GM12878 (cell line): ENCODE measurements around the gene MACROD2. TPM values are rescaled to one million over a fixed set of nuclear protein-coding genes. Genes with fewer than 3 reads are reported as not detected.

Source experiments
- ATAC-seq: fragments of 200-7000 bp; cut with Tn5 transposase; 3 replicates; pipeline ENCODE4 v1.9.1; 2020; ENCODE audit warnings: mild to moderate bottlenecking, moderate library complexity
- BruUV-seq: library from RNA; stranded (reverse); fragments of 400-500 nt; replicated peaks from 2 replicates; lab custom pipeline; 2021; lab: Mats Ljungman, UMichigan
- CTCF ChIA-PET: fragments of 300-600 bp; sonication (Branson Sonifier 250); formaldehyde crosslinking; extraction: SDS; loops from one replicate; lab custom pipeline; 2021; ENCODE audit warnings: inconsistent platforms; lab: Yijun Ruan, JAX
- POLR2A ChIA-PET: fragments of 350-600 bp; formaldehyde crosslinking; extraction: SDS; loops from one replicate; lab custom pipeline; 2021; ENCODE audit warnings: inconsistent platforms; lab: Charles Lee
- RAD21 ChIA-PET: fragments of 300-600 bp; sonication (Branson Sonifier 250); formaldehyde crosslinking; loops from one replicate; lab custom pipeline; 2023; ENCODE audit warnings: antibody characterized with exemption; ENCODE audit not compliant: unreplicated experiment; lab: Charles Lee
- SMC1A ChIA-PET: fragments of 300-600 bp; sonication (Branson Sonifier 250); formaldehyde crosslinking; loops from one replicate; lab custom pipeline; 2023; ENCODE audit not compliant: unreplicated experiment, uncharacterized antibody; lab: Charles Lee
- DNase-seq: peaks from one replicate; pipeline ENCODE4 v3.0.0-alpha.2; 2011; ENCODE audit warnings: low read depth, low spot score
- FAIRE-seq: peaks from 3 replicates; lab custom pipeline; 2011; peaks lifted over from hg19 to GRCh38; lab: Jason Lieb, UNC
- H2AFZ ChIP-seq: 2 replicates; pipeline ENCODE4 v1.6.0; 2011; ENCODE audit warnings: low read depth, low read length, control low read depth; ENCODE audit not compliant: control insufficient read depth
- H3K27ac ChIP-seq: 2 replicates; pipeline ENCODE4 v1.5.1; 2011; ENCODE audit warnings: control low read depth; ENCODE audit not compliant: control insufficient read depth, insufficient read depth
- H3K27me3 ChIP-seq, 2 experiments: replicated peaks in 1 of 2; 2 replicates each; pipeline versions ENCODE4 v1.6.0 to v1.6.1; 2011; ENCODE audit warnings: low read length in 1 of 2; ENCODE audit not compliant: control insufficient read depth in 2 of 2, insufficient read depth in 2 of 2
- H3K36me3 ChIP-seq, 2 experiments: 2 replicates each; pipeline ENCODE4 v1.5.1; 2011; ENCODE audit warnings: low read length in 1 of 2; ENCODE audit not compliant: control insufficient read depth in 2 of 2, insufficient read depth in 2 of 2
- H3K4me1 ChIP-seq: 2 replicates; pipeline ENCODE4 v1.6.1; 2011; ENCODE audit warnings: mild to moderate bottlenecking, low read length, moderate library complexity, mixed read lengths; ENCODE audit not compliant: control insufficient read depth, insufficient read depth
- H3K4me2 ChIP-seq: 2 replicates; pipeline ENCODE4 v1.6.0; 2011; ENCODE audit warnings: control low read depth; ENCODE audit not compliant: control insufficient read depth, insufficient read depth
- H3K4me3 ChIP-seq: fragments of 200-600 bp; sonication (generic); 2 replicates; pipeline ENCODE4 v1.5.1; 2016
- H3K79me2 ChIP-seq: 2 replicates; pipeline ENCODE4 v1.6.0; 2011; ENCODE audit warnings: low read length; ENCODE audit not compliant: control insufficient read depth, insufficient read depth
- H3K9ac ChIP-seq: 2 replicates; pipeline ENCODE4 v1.8.0; 2011; ENCODE audit warnings: low read length, control low read depth, mixed read lengths; ENCODE audit not compliant: control insufficient read depth, insufficient read depth
- H3K9me3 ChIP-seq: replicated peaks from 3 replicates; pipeline ENCODE4 v1.5.1; 2011; ENCODE audit warnings: mild to moderate bottlenecking, low read length; ENCODE audit not compliant: control insufficient read depth, insufficient read depth
- H4K20me1 ChIP-seq: 2 replicates; pipeline ENCODE4 v1.6.0; 2011; ENCODE audit not compliant: control insufficient read depth, insufficient read depth
- DPF2 ChIP-seq: fragments of 450-650 bp; IDR thresholded peaks from 2 replicates; pipeline ENCODE4 v1.6.1; 2017; ENCODE audit warnings: mild to moderate bottlenecking
- FOS ChIP-seq: IDR thresholded peaks from 3 replicates; pipeline ENCODE4 v1.6.1; 2011; ENCODE audit warnings: borderline replicate concordance; ENCODE audit not compliant: insufficient read length; ENCODE audit errors: extremely low read depth
- FOXK2 ChIP-seq: fragments of 450-650 bp; IDR thresholded peaks from 2 replicates; pipeline ENCODE4 v1.6.1; 2017; ENCODE audit warnings: mild to moderate bottlenecking, moderate library complexity
- KAT2A ChIP-seq: conservative IDR thresholded peaks from 2 replicates; pipeline ENCODE4 v1.6.1; 2011; ENCODE audit warnings: low read depth, low read length; ENCODE audit not compliant: control insufficient read depth
- LARP7 ChIP-seq: fragments of 450-650 bp; IDR thresholded peaks from 2 replicates; pipeline ENCODE4 v1.6.1; 2017; ENCODE audit warnings: mild to moderate bottlenecking
- MLLT1 ChIP-seq: fragments of 450-650 bp; IDR thresholded peaks from 2 replicates; pipeline ENCODE4 v1.6.1; 2016; ENCODE audit warnings: mild to moderate bottlenecking
- NFYB ChIP-seq: IDR thresholded peaks from 2 replicates; pipeline ENCODE4 v1.6.1; 2011; ENCODE audit warnings: low read depth, mild to moderate bottlenecking, low read length, improper control_type of control experiment, moderate library complexity; ENCODE audit not compliant: insufficient read depth
- POLR2AphosphoS5 ChIP-seq: IDR thresholded peaks from 2 replicates; pipeline ENCODE4 v1.6.1; 2011; ENCODE audit warnings: mild to moderate bottlenecking, low read length, inconsistent platforms
- PRDM15 ChIP-seq: fragments of 450-650 bp; formaldehyde crosslinking; IDR thresholded peaks from 2 replicates; pipeline ENCODE4 v1.4.0; 2020; ENCODE audit warnings: mild to moderate bottlenecking, moderate library complexity
- RAD51 ChIP-seq: fragments of 450-650 bp; IDR thresholded peaks from 2 replicates; pipeline ENCODE4 v1.6.1; 2016; ENCODE audit warnings: moderate library complexity, mild to moderate bottlenecking, inconsistent platforms
- RFX5 ChIP-seq: IDR thresholded peaks from 2 replicates; pipeline ENCODE4 v1.6.1; 2011; ENCODE audit warnings: low read depth, low read length, improper control_type of control experiment
- SMAD5 ChIP-seq: IDR thresholded peaks from 2 replicates; pipeline ENCODE4 v1.6.1; 2016; ENCODE audit warnings: antibody characterized with exemption, low read depth
- STAT1 ChIP-seq: fragments of 450-650 bp; conservative IDR thresholded peaks from 2 replicates; pipeline ENCODE4 v1.6.1; 2014; ENCODE audit warnings: antibody characterized with exemption, mild to moderate bottlenecking
- SUZ12 ChIP-seq: fragments of 200-600 bp; sonication (generic); IDR thresholded peaks from one replicate; pipeline ENCODE4 v1.6.1; 2018; ENCODE audit warnings: antibody characterized with exemption, mild to moderate bottlenecking; ENCODE audit not compliant: unreplicated experiment
- ZBTB4 ChIP-seq: fragments of 450-650 bp; formaldehyde crosslinking; IDR thresholded peaks from 2 replicates; pipeline ENCODE4 v1.4.0; 2022; ENCODE audit warnings: mild to moderate bottlenecking, moderate library complexity
- ZNF207 ChIP-seq: fragments of 450-650 bp; IDR thresholded peaks from 2 replicates; pipeline ENCODE4 v1.6.1; 2014; ENCODE audit warnings: antibody characterized with exemption, mild to moderate bottlenecking, borderline replicate concordance
- WGBS: methylation state at CpG from one replicate; pipeline ENCODE4 v1.1.6; 2016; ENCODE audit warnings: low lambda C conversion rate; ENCODE audit not compliant: insufficient replicate concordance, insufficient coverage; ENCODE audit errors: missing lambda C conversion rate; 5-methylcytosine and 5-hydroxymethylcytosine counted together
- in situ Hi-C: fragments of 300-500 bp; cut with MboI; formaldehyde crosslinking; loops from 9 replicates; pipeline ENCODE4 v1.14.3; 2018; ENCODE audit warnings: mixed read lengths
- intact Hi-C: fragments of 100-400 bp; cut with micrococcal nuclease; formaldehyde crosslinking; loops from one replicate; pipeline ENCODE4 v1.14.2; 2022; ENCODE audit not compliant: unreplicated experiment
- polyA plus RNA-seq, 11 experiments: library from polyadenylated mRNA; depleted of rRNA in 4 of 11; unstranded in 6 of 11; stranded (reverse) in 5 of 11; fragments of >200 nt; fragmentation: Nextera tagmentation in 4 of 11; fragmentation: Illumina TruSeq in 1 of 11; extraction: Ambion mirVana in 4 of 11; extraction: Trizol in 1 of 11; gene quantifications; 1 replicate in 1 of 11; 2 replicates in 10 of 11; pipeline versions ENCODE4 v1.2.1 to v1.2.3, GENCODE V29; 2011 to 2016; ENCODE audit warnings: inconsistent platforms in 2 of 11, missing spikeins in 2 of 11, low read depth in 1 of 11
- total RNA-seq, 4 experiments: library from RNA; depleted of rRNA in 3 of 4; stranded (reverse); fragments of >200 nt in 3 of 4; fragmentation: Illumina TruSeq in 1 of 4; extraction: Trizol in 1 of 4; gene quantifications; 2 replicates each; pipeline versions ENCODE4 v1.2.1 to v1.2.3, GENCODE V29; 2013 to 2021

The MACROD2 gene
- total and polyA plus RNA-seq, 10 of the 15 experiments (the other 5 are each of a cell fraction or from before 2014, with no cell fraction given): 1.1 to 21.5 (median 2.2) TPM

- TF ChIP-seq PRDM15 (no peak), MLLT1 (no peak), KAT2A (no peak), NFYB (no peak)
Measured at GRCh38 chr20:16051968-16052367, 2056.7 kb downstream of the MACROD2 start (continued).

GRCh38 chr20:16052456-16052855, 2057.1 kb downstream of the MACROD2 start:
- ChIA-PET CTCF (no interaction called here), SMC1A (interaction anchor here (0.7 kb wide), 1 partner anchor 249 kb away, joined by 3 read pairs; no protein-coding TSS in a partner anchor), POLR2A (no interaction called here), RAD21 (no interaction called here)
- BruUV-seq: no TSS peak
- Histone ChIP-seq H3K27me3 (no peaks in the 10 kb centered on the region), H3K4me2 (no peak overlapping the region), H3K36me3 (no peaks in the 10 kb centered on the region), H3K4me3 (no peak overlapping the region), H3K79me2 (no peaks in the 10 kb centered on the region), H3K9me3 (no peaks in the 10 kb centered on the region), H3K27ac (no peak overlapping the region), H2AFZ (no peak overlapping the region), H3K4me1 (no peaks in the 10 kb centered on the region), H3K9ac (no peak overlapping the region), H4K20me1 (no peaks in the 10 kb centered on the region)
- WGBS: 86% methylated on average over 4 of the region's 4 CpGs
- DNase-seq (no peak), FAIRE-seq (no peak), ATAC-seq (no peak)
- intact Hi-C loops: no loop called here
- in situ Hi-C loops: no loop called here
- TF ChIP-seq RAD51 (no peak), KAT2A (no peak), RFX5 (no peak), SMAD5 (no peak), ZBTB4 (CRISPR knock-in tag) (no peak), POLR2AphosphoS5 (no peak), FOXK2 (no peak), STAT1 (no peak), FOS (no peak), DPF2 (no peak), ZNF207 (no peak), SUZ12 (no peak), LARP7 (no peak)
